HepG2 (cell line): ENCODE results near the gene TUBB2B. TPM values are rescaled to one million over a fixed set of nuclear protein-coding genes. Genes with fewer than 3 reads are reported as not detected.

Experiments used
- BHLHE40 ChIP-seq: IDR thresholded peaks from 2 replicates; pipeline ENCODE4 v1.6.1; 2011; ENCODE audit warnings: low read length, improper control_type of control experiment
- FOXC1 ChIP-seq: sonication (generic); formaldehyde crosslinking; IDR thresholded peaks from 2 replicates; pipeline ENCODE4 v1.8.0; 2022; ENCODE audit warnings: mild to moderate bottlenecking, missing genetic modification reagents, borderline replicate concordance
- GATAD1 ChIP-seq: IDR thresholded peaks from 2 replicates; pipeline ENCODE4 v1.6.1; 2016; ENCODE audit warnings: missing genetic modification reagents, missing compliant biosample characterization
- SALL1 ChIP-seq: sonication (generic); formaldehyde crosslinking; IDR thresholded peaks from 2 replicates; pipeline ENCODE4 v1.8.0; 2022; ENCODE audit warnings: mild to moderate bottlenecking, missing genetic modification reagents
- SIX1 ChIP-seq: sonication (generic); formaldehyde crosslinking; IDR thresholded peaks from 2 replicates; pipeline ENCODE4 v1.4.0; 2020; ENCODE audit warnings: missing genetic modification reagents, borderline replicate concordance
- SP4 ChIP-seq: sonication (generic); formaldehyde crosslinking; IDR thresholded peaks from 2 replicates; pipeline ENCODE4 v1.8.1; 2023; ENCODE audit warnings: mild to moderate bottlenecking, missing genetic modification reagents
- SRSF4 ChIP-seq: fragments of 200-400 bp; formaldehyde crosslinking; IDR thresholded peaks from one replicate; pipeline ENCODE4 v1.6.1; 2018; ENCODE audit warnings: mild to moderate bottlenecking, low read depth, low read length, moderate library complexity; ENCODE audit not compliant: poor library complexity, severe bottlenecking
- TBX3 ChIP-seq: fragments of 450-650 bp; IDR thresholded peaks from 2 replicates; pipeline ENCODE4 v1.6.1; 2017; ENCODE audit warnings: antibody characterized with exemption, mild to moderate bottlenecking, inconsistent platforms, borderline replicate concordance
- polyA plus RNA-seq, 8 experiments: library from polyadenylated mRNA; depleted of rRNA in 3 of 8; stranded (reverse) in 7 of 8; unstranded in 1 of 8; fragments of >200 nt; fragmentation: Illumina TruSeq in 4 of 8; extraction: Trizol in 4 of 8; gene quantifications; 2 replicates each; pipeline versions ENCODE4 v1.2.1 to v1.2.3, GENCODE V29; 2011 to 2016; ENCODE audit warnings: low read depth in 4 of 8, missing spikeins in 1 of 8, mixed read lengths in 1 of 8; ENCODE audit not compliant: insufficient read depth in 1 of 8
- total RNA-seq, 5 experiments: library from RNA; depleted of rRNA; stranded (reverse); fragments of >200 nt; fragmentation: Illumina TruSeq; extraction: Trizol; gene quantifications; 2 replicates each; pipeline ENCODE4 v1.2.3, GENCODE V29; 2016; ENCODE audit warnings: low read depth in 1 of 5
- TF ChIP-seq, protein P1 (sequence below): IDR thresholded peaks from 2 replicates; pipeline ENCODE4 v1.6.1; 2018; ENCODE audit warnings: missing genetic modification reagents, mild to moderate bottlenecking, missing compliant biosample characterization

Gene TUBB2B
- total and polyA plus RNA-seq, 2 of the 13 experiments (the other 11 are each of a cell fraction or from before 2014, with no cell fraction given): 10.3 to 23.6 TPM

GRCh38 chr6:3175715-3176402, 51.6 kb downstream of the TUBB2B start (continued):
- TF ChIP-seq, protein P1, sequence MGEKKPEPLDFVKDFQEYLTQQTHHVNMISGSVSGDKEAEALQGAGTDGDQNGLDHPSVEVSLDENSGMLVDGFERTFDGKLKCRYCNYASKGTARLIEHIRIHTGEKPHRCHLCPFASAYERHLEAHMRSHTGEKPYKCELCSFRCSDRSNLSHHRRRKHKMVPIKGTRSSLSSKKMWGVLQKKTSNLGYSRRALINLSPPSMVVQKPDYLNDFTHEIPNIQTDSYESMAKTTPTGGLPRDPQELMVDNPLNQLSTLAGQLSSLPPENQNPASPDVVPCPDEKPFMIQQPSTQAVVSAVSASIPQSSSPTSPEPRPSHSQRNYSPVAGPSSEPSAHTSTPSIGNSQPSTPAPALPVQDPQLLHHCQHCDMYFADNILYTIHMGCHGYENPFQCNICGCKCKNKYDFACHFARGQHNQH (CRISPR knock-in tag): no peak
- TF ChIP-seq SALL1: peak; percentile 40; the same call in 1 of the 2 replicates
- peak; percentile 79 for TF ChIP-seq BHLHE40
- no peak for TF ChIP-seq SIX1
- no peak for TF ChIP-seq GATAD1 (CRISPR knock-in tag)
- TF ChIP-seq SRSF4: no peak
- 0 out of 2 replicates have a peak, but pooled peaks have one; percentile 14 for TF ChIP-seq TBX3
- TF ChIP-seq SP4 (CRISPR knock-in tag): 0 out of 2 replicates have a peak, but pooled peaks have one; percentile 15
- TF ChIP-seq FOXC1: 0 out of 2 replicates have a peak, but pooled peaks have one; percentile 16

Other genes starting within 250 kb of the TUBB2B start
- 56.5 and 63.0 TPM in 2 replicates for gene NQO2, start 227.8 kb downstream of the TUBB2B start, total RNA-seq (2016; rRNA removed; fragmentation: Illumina TruSeq; extraction: Trizol)
- 27.4 and 32.2 TPM in 2 replicates for gene NQO2, start 227.8 kb downstream of the TUBB2B start, polyA plus RNA-seq (2011; rRNA removed)
- gene RIPK1, start 159.2 kb downstream of the TUBB2B start, total RNA-seq (2016; rRNA removed; fragmentation: Illumina TruSeq; extraction: Trizol): 10.3 and 15.0 TPM in 2 replicates
- gene RIPK1, start 159.2 kb downstream of the TUBB2B start, polyA plus RNA-seq (2011; rRNA removed): 9.0 and 10.7 TPM in 2 replicates
- 39.5 and 48.6 TPM in 2 replicates for gene BPHL, start 108.9 kb downstream of the TUBB2B start, total RNA-seq (2016; rRNA removed; fragmentation: Illumina TruSeq; extraction: Trizol)
- gene BPHL, start 108.9 kb downstream of the TUBB2B start, polyA plus RNA-seq (2011; rRNA removed): 35.6 and 37.8 TPM in 2 replicates
- gene TUBB2A, start 70.1 kb downstream of the TUBB2B start, total RNA-seq (2016; rRNA removed; fragmentation: Illumina TruSeq; extraction: Trizol): 35.3 and 38.1 TPM in 2 replicates
- 106 and 178 TPM in 2 replicates for gene TUBB2A, start 70.1 kb downstream of the TUBB2B start, polyA plus RNA-seq (2011; rRNA removed)
- 24.5 and 32.8 TPM in 2 replicates for gene PSMG4, start 31.3 kb upstream of the TUBB2B start, total RNA-seq (2016; rRNA removed; fragmentation: Illumina TruSeq; extraction: Trizol)
- 28.5 and 32.8 TPM in 2 replicates for gene PSMG4, start 31.3 kb upstream of the TUBB2B start, polyA plus RNA-seq (2011; rRNA removed)
- gene SLC22A23, start 229.4 kb upstream of the TUBB2B start, total RNA-seq (2016; rRNA removed; fragmentation: Illumina TruSeq; extraction: Trizol): 14.4 and 17.5 TPM in 2 replicates
- gene SLC22A23, start 229.4 kb upstream of the TUBB2B start, polyA plus RNA-seq (2011; rRNA removed): 11.8 and 17.3 TPM in 2 replicates